ENCODE measurements around the gene PDE1C.

The PDE1C gene

GRCh38 chr7:32075612-32076011, 5.4 kb upstream of the PDE1C start:
- Histone ChIP-seq H3K4me3 (ENCODE audit: low read depth, low read length) (no peak overlapping the region), H3K79me2 (ENCODE audit: control insufficient read depth, insufficient read depth, low read length, unreplicated experiment) (no peaks in the 10 kb centered on the region), H3K36me3 (ENCODE audit: insufficient read depth, low read length) (no peaks in the 10 kb centered on the region), H3K27ac (ENCODE audit: low read depth, low read length) (no peak overlapping the region), H3K27me3 (ENCODE audit: insufficient read depth, low read length) (peaks cover 14% of the 10 kb centered on the region; the same call in 1 of the 2 replicates), H2AFZ (ENCODE audit: low read length, unreplicated experiment) (no peak overlapping the region), H3K4me1 (ENCODE audit: control insufficient read depth, insufficient read depth, low read length, unreplicated experiment) (peaks cover 7% of the 10 kb centered on the region)

GRCh38 chr7:32074787-32075585, 4.8 kb upstream of the PDE1C start:
- Histone ChIP-seq H3K79me2 (ENCODE audit: control insufficient read depth, insufficient read depth, low read length, unreplicated experiment) (no peaks in the 10 kb centered on the region), H3K36me3 (ENCODE audit: insufficient read depth, low read length) (no peaks in the 10 kb centered on the region), H3K4me3 (ENCODE audit: low read depth, low read length) (no peak overlapping the region), H3K27me3 (ENCODE audit: insufficient read depth, low read length) (peaks cover 20% of the 10 kb centered on the region; the same call in 1 of the 2 replicates), H2AFZ (ENCODE audit: low read length, unreplicated experiment) (no peak overlapping the region), H3K4me1 (ENCODE audit: control insufficient read depth, insufficient read depth, low read length, unreplicated experiment) (peaks cover 7% of the 10 kb centered on the region), H3K27ac (ENCODE audit: low read depth, low read length) (no peak overlapping the region)

GRCh38 chr7:32073533-32073932, 3.3 kb upstream of the PDE1C start:
- Histone ChIP-seq H3K4me3 (ENCODE audit: low read depth, low read length) (no peak overlapping the region), H3K27me3 (ENCODE audit: insufficient read depth, low read length) (peaks cover 35% of the 10 kb centered on the region), H3K79me2 (ENCODE audit: control insufficient read depth, insufficient read depth, low read length, unreplicated experiment) (no peaks in the 10 kb centered on the region)

GRCh38 chr7:32072397-32072796, 2.2 kb upstream of the PDE1C start:
- Histone ChIP-seq H3K27me3 (ENCODE audit: insufficient read depth, low read length) (peaks cover 36% of the 10 kb centered on the region), H3K36me3 (ENCODE audit: insufficient read depth, low read length) (no peaks in the 10 kb centered on the region), H3K4me3 (ENCODE audit: low read depth, low read length) (peak overlapping the region; percentile 95; the same call in 1 of the 2 replicates), H2AFZ (ENCODE audit: low read length, unreplicated experiment) (no peak overlapping the region), H3K27ac (ENCODE audit: low read depth, low read length) (no peak overlapping the region), H3K4me1 (ENCODE audit: control insufficient read depth, insufficient read depth, low read length, unreplicated experiment) (peaks cover 7% of the 10 kb centered on the region), H3K79me2 (ENCODE audit: control insufficient read depth, insufficient read depth, low read length, unreplicated experiment) (no peaks in the 10 kb centered on the region)

More at GRCh38 chr7:32073533-32073932, 3.3 kb upstream of the PDE1C start:
- H3K36me3 ChIP-seq (ENCODE audit: insufficient read depth, low read length), result no peaks in the 10 kb centered on the region
- no peak overlapping the region for H3K27ac ChIP-seq (ENCODE audit: low read depth, low read length)
- no peak overlapping the region for H2AFZ ChIP-seq (ENCODE audit: low read length, unreplicated experiment)
- H3K4me1 ChIP-seq (ENCODE audit: control insufficient read depth, insufficient read depth, low read length, unreplicated experiment), result peaks cover 7% of the 10 kb centered on the region

- Histone ChIP-seq H2AFZ (ENCODE audit: low read length, unreplicated experiment) (peak overlapping the region; percentile 99), H3K79me2 (ENCODE audit: control insufficient read depth, insufficient read depth, low read length, unreplicated experiment) (no peaks in the 10 kb centered on the region), H3K27me3 (ENCODE audit: insufficient read depth, low read length) (peaks cover 36% of the 10 kb centered on the region), H3K27ac (ENCODE audit: low read depth, low read length) (no peak overlapping the region), H3K4me3 (ENCODE audit: low read depth, low read length) (peak overlapping the region; percentile 95), H3K4me1 (ENCODE audit: control insufficient read depth, insufficient read depth, low read length, unreplicated experiment) (peaks cover under 1% of the 10 kb centered on the region), H3K36me3 (ENCODE audit: insufficient read depth, low read length) (no peaks in the 10 kb centered on the region)
Measured at GRCh38 chr7:32071466-32072091, 1.4 kb upstream of the PDE1C start.

- Histone ChIP-seq H3K27ac (ENCODE audit: low read depth, low read length) (no peak overlapping the region), H3K36me3 (ENCODE audit: insufficient read depth, low read length) (no peaks in the 10 kb centered on the region), H3K79me2 (ENCODE audit: control insufficient read depth, insufficient read depth, low read length, unreplicated experiment) (no peaks in the 10 kb centered on the region), H3K4me3 (ENCODE audit: low read depth, low read length) (peak overlapping the region; percentile 95), H3K4me1 (ENCODE audit: control insufficient read depth, insufficient read depth, low read length, unreplicated experiment) (no peaks in the 10 kb centered on the region), H3K27me3 (ENCODE audit: insufficient read depth, low read length) (peaks cover 36% of the 10 kb centered on the region), H2AFZ (ENCODE audit: low read length, unreplicated experiment) (peak overlapping the region; percentile 99)
Measured at GRCh38 chr7:32070051-32070405, 179 bp downstream of the PDE1C start.

GRCh38 chr7:32069116-32069650, 1.0 kb downstream of the PDE1C start:
- H3K27ac ChIP-seq (ENCODE audit: low read depth, low read length), result no peak overlapping the region
- no peak overlapping the region; the same call in 1 of the 2 replicates for H3K4me3 ChIP-seq (ENCODE audit: low read depth, low read length)
- H3K36me3 ChIP-seq (ENCODE audit: insufficient read depth, low read length), result no peaks in the 10 kb centered on the region
- no peaks in the 10 kb centered on the region for H3K4me1 ChIP-seq (ENCODE audit: control insufficient read depth, insufficient read depth, low read length, unreplicated experiment)
- H3K27me3 ChIP-seq (ENCODE audit: insufficient read depth, low read length), result peaks cover 36% of the 10 kb centered on the region
- H3K79me2 ChIP-seq (ENCODE audit: control insufficient read depth, insufficient read depth, low read length, unreplicated experiment), result no peaks in the 10 kb centered on the region
- no peak overlapping the region for H2AFZ ChIP-seq (ENCODE audit: low read length, unreplicated experiment)

- Histone ChIP-seq H3K79me2 (ENCODE audit: control insufficient read depth, insufficient read depth, low read length, unreplicated experiment) (no peaks in the 10 kb centered on the region), H3K36me3 (ENCODE audit: insufficient read depth, low read length) (no peaks in the 10 kb centered on the region), H3K4me3 (ENCODE audit: low read depth, low read length) (no peak overlapping the region), H2AFZ (ENCODE audit: low read length, unreplicated experiment) (no peak overlapping the region), H3K4me1 (ENCODE audit: control insufficient read depth, insufficient read depth, low read length, unreplicated experiment) (no peaks in the 10 kb centered on the region), H3K27me3 (ENCODE audit: insufficient read depth, low read length) (peaks cover 36% of the 10 kb centered on the region), H3K27ac (ENCODE audit: low read depth, low read length) (no peak overlapping the region)
Measured at GRCh38 chr7:32068411-32069101, 1.7 kb downstream of the PDE1C start.

- no peaks in the 10 kb centered on the region for H3K79me2 ChIP-seq (ENCODE audit: control insufficient read depth, insufficient read depth, low read length, unreplicated experiment)
- no peak overlapping the region for H2AFZ ChIP-seq (ENCODE audit: low read length, unreplicated experiment)
- peaks cover 28% of the 10 kb centered on the region for H3K27me3 ChIP-seq (ENCODE audit: insufficient read depth, low read length)
- no peak overlapping the region for H3K27ac ChIP-seq (ENCODE audit: low read depth, low read length)
- H3K4me3 ChIP-seq (ENCODE audit: low read depth, low read length), result no peak overlapping the region
- H3K36me3 ChIP-seq (ENCODE audit: insufficient read depth, low read length), result no peaks in the 10 kb centered on the region
- no peaks in the 10 kb centered on the region for H3K4me1 ChIP-seq (ENCODE audit: control insufficient read depth, insufficient read depth, low read length, unreplicated experiment)
Measured at GRCh38 chr7:32066441-32066840, 3.8 kb downstream of the PDE1C start.

GRCh38 chr7:32063614-32064013, 6.6 kb downstream of the PDE1C start:
- no peak overlapping the region for H3K27ac ChIP-seq (ENCODE audit: low read depth, low read length)
- H3K4me3 ChIP-seq (ENCODE audit: low read depth, low read length), result no peak overlapping the region
- no peaks in the 10 kb centered on the region for H3K79me2 ChIP-seq (ENCODE audit: control insufficient read depth, insufficient read depth, low read length, unreplicated experiment)
- H3K4me1 ChIP-seq (ENCODE audit: control insufficient read depth, insufficient read depth, low read length, unreplicated experiment), result peaks cover 13% of the 10 kb centered on the region
- H3K36me3 ChIP-seq (ENCODE audit: insufficient read depth, low read length), result no peaks in the 10 kb centered on the region
- peaks cover 2% of the 10 kb centered on the region; the same call in 1 of the 2 replicates for H3K27me3 ChIP-seq (ENCODE audit: insufficient read depth, low read length)
- H2AFZ ChIP-seq (ENCODE audit: low read length, unreplicated experiment), result no peak overlapping the region
